ENCODE results near the gene CAPN15.

DNA sequence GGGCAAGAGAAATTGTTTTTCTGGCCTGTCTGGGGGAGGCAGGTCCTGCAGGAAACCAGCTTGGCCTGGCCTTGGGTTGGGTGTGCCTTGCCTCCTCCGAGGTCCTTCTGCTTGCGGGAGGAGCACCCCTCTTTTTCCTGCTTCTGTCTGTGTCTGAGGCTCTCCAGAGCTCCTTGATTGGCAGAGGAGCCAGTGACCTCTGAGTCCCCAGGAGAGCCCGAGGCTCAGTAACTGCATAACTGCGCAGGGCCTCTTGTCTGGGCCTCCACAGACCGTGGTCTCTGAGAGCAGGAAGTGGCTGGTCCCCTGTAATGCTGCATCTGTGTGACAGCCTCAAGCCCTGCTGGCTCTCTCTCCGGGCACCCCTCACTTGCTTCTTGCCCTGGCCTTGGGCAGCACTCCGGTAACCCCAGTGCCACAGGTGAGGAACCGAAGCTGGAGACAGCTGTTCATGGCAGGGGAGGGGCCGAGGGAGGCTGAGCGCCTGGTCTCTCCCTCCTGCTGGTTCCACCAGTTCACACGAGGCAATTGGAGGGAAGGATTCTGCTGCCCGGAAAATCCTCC, 1.6 kb downstream of the CAPN15 start:
- TF ChIP-seq DMBX1 (CRISPR knock-in tag; IDR thresholded peaks at IDR 0.05; ENCODE audit: borderline replicate concordance) (no peak), TAF1 (IDR thresholded peaks at IDR 0.05; ENCODE audit: control insufficient read depth, extremely low read depth, insufficient read depth, low read length, severe bottlenecking) (no peak), TEAD4 (IDR thresholded peaks at IDR 0.05; ENCODE audit: low read length) (no peak), TEAD4 (CRISPR knock-in tag; IDR thresholded peaks at IDR 0.05; ENCODE audit: borderline replicate concordance) (no peak), PHF20 (IDR thresholded peaks at IDR 0.05; ENCODE audit: partially characterized antibody) (no peak), POLR2A (conservative IDR thresholded peaks at IDR 0.05) (no peak), CBX2 (IDR thresholded peaks at IDR 0.05; ENCODE audit: insufficient read depth, low read length, poor library complexity, severe bottlenecking) (no peak), ZNF24 (IDR thresholded peaks at IDR 0.05) (no peak), ZNF444 (CRISPR knock-in tag; IDR thresholded peaks at IDR 0.05) (no peak), CTCF (IDR thresholded peaks at IDR 0.05 in 2 of 3, conservative IDR thresholded peaks at IDR 0.05 in 1 of 3; ENCODE audit: insufficient read depth in 2 of 3, low read depth in 1 of 3, low read length in 3 of 3) (no peak), TCF7L2 (IDR thresholded peaks at IDR 0.05; ENCODE audit: low read depth, low read length) (no peak)

All from K562 (cell line).